Nephron progenitor cell (in vitro differentiated cells): Measurements from ENCODE around the gene MTRF1.
A peak's percentile ranks its signal among the peaks of the same experiment; 100 is the strongest.

Experiments
- DNase-seq: peaks from one replicate; pipeline ENCODE4 v3.0.0; 2021
- H3K27ac Mint-ChIP-seq: 2 replicates; pipeline ENCODE4 v1.8.0; 2021; ENCODE audit warnings: mild to moderate bottlenecking, moderate library complexity, mixed read lengths
- H3K27me3 Mint-ChIP-seq: 2 replicates; pipeline ENCODE4 v1.8.0; 2021; ENCODE audit warnings: mild to moderate bottlenecking, low read depth, mixed read lengths; ENCODE audit not compliant: poor library complexity
- H3K36me3 Mint-ChIP-seq: 2 replicates; pipeline ENCODE4 v1.8.0; 2021; ENCODE audit warnings: low read depth, mixed read lengths
- H3K4me1 Mint-ChIP-seq: 2 replicates; pipeline ENCODE4 v1.8.0; 2021; ENCODE audit warnings: mixed read lengths
- H3K4me3 Mint-ChIP-seq: 2 replicates; pipeline ENCODE4 v1.8.0; 2021; ENCODE audit warnings: mild to moderate bottlenecking, moderate library complexity, mixed read lengths
- H3K9me3 Mint-ChIP-seq: 2 replicates; pipeline ENCODE4 v1.8.0; 2021; ENCODE audit warnings: mild to moderate bottlenecking, moderate library complexity, mixed read lengths
- TF ChIP-seq, protein P1 (sequence below): fragments of 200-600 bp; sonication (generic); IDR thresholded peaks from 2 replicates; pipeline ENCODE4 v1.5.0; 2021; ENCODE audit warnings: antibody characterized with exemption

MTRF1 gene

DNA sequence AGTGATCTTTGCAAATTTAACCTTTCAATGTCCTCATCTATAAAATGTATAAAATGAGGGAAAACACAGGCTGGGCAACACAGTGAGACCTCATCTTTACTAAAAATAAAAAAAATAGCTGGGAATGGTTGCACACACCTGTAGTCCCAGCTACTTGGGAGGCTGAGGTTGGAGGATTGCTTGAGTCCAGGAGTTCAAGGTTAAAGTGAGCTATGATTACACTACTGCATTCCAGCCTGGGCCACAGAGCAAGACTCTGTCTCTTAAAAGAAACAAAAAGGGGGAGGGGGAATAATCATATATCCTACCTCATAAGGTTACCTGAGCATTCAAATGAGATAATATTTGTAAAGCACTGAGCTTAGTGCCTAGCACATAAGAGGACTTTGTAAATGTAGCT, 5.8 kb downstream of the MTRF1 start:
- Mint-ChIP-seq H3K27me3 (no peaks in the 10 kb centered on the region), H3K4me3 (no peak overlapping the region), H3K4me1 (peaks cover 3% of the 10 kb centered on the region), H3K27ac (no peak overlapping the region), H3K36me3 (peaks cover 73% of the 10 kb centered on the region), H3K9me3 (peaks cover 5% of the 10 kb centered on the region)
- DNase-seq, result no peak
- TF ChIP-seq, protein P1, sequence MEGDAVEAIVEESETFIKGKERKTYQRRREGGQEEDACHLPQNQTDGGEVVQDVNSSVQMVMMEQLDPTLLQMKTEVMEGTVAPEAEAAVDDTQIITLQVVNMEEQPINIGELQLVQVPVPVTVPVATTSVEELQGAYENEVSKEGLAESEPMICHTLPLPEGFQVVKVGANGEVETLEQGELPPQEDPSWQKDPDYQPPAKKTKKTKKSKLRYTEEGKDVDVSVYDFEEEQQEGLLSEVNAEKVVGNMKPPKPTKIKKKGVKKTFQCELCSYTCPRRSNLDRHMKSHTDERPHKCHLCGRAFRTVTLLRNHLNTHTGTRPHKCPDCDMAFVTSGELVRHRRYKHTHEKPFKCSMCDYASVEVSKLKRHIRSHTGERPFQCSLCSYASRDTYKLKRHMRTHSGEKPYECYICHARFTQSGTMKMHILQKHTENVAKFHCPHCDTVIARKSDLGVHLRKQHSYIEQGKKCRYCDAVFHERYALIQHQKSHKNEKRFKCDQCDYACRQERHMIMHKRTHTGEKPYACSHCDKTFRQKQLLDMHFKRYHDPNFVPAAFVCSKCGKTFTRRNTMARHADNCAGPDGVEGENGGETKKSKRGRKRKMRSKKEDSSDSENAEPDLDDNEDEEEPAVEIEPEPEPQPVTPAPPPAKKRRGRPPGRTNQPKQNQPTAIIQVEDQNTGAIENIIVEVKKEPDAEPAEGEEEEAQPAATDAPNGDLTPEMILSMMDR, result no peak

DNA sequence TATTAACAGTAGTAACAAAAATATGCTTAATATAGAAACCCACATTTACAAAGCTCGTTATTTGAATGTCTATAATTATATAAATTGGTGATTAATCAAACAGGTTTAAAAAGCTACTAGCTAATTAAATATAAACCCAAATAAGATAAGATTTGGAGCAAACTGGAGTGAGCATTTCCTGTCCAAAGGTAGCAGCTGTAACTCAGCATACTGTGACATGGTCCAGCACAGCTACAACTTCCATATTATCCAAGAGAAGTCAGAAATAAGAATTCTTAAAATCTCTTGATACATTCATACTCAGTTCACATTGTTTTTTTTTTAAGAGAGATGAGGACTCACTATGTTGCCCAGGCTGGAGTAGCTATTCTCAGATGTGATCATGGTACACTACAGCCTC, 8.5 kb downstream of the MTRF1 start:
- peaks cover 5% of the 10 kb centered on the region for H3K9me3 Mint-ChIP-seq

DNA sequence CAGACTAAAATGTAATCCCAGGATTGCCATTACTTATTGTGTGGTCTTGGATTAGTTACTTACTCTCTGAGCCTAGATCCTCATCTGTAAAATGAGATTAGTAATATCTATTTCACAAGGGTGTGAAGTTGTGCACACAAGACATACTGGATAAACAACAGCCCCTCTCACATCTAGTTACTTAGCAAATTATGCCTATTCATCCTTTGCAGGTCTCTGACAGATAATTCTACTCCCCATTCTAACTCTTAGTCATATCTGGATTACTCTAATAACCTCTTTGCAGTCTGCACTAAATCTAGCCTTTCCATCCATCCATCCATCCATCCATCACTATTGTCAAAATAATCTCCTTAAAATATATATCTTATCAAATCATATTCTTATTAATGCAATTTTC, 12.4 kb downstream of the MTRF1 start:
- Mint-ChIP-seq H3K4me1 (peaks cover under 1% of the 10 kb centered on the region), H3K4me3 (no peak overlapping the region), H3K9me3 (no peaks in the 10 kb centered on the region), H3K27ac (no peak overlapping the region), H3K36me3 (peaks cover 50% of the 10 kb centered on the region), H3K27me3 (no peaks in the 10 kb centered on the region)
- TF ChIP-seq, protein P1, result no peak
- DNase-seq, result no peak

More for the DNA sequence above, 8.5 kb downstream of the MTRF1 start:
- DNase-seq, result no peak
- no peaks in the 10 kb centered on the region for H3K27me3 Mint-ChIP-seq
- no peak overlapping the region for H3K27ac Mint-ChIP-seq
- TF ChIP-seq, protein P1, result no peak
- no peaks in the 10 kb centered on the region for H3K4me1 Mint-ChIP-seq
- H3K4me3 Mint-ChIP-seq, result no peak overlapping the region
- H3K36me3 Mint-ChIP-seq, result peaks cover 77% of the 10 kb centered on the region

DNA sequence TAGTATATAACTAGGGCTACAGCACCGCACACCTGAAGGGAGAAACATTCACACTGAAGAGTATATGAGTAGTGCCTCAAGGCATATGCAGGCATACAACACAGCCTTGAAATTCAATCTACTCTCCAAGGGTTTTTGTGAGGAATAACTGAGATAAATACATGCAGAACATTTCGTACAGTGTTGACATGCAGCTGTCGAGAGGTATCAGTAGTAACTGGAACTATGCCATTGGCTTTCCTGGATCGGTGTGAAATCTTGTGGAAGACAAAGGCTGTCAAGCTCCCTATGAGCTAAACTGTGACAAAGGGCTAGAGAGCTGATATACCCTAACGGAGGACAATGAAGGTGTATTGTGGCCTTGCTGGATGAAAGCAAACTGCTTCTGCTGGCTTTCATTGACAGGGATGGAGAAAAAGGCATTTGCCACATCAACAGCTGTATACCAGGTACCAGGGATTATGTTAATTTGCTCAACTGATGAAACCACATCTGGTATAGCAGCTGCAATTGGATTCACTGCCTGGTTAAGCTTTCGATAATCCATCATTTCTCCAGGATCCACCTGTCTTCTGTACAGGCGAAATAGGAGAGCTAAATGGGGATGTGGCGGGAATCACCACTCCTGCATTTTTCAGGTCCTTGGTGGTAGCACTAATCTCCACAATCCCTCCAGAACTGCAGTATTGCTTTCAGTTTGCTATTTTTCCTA, 16.3 kb downstream of the MTRF1 start:
- Mint-ChIP-seq H3K4me1 (peaks cover 16% of the 10 kb centered on the region), H3K4me3 (no peak overlapping the region), H3K27ac (peak overlapping the region; percentile 65), H3K36me3 (peaks cover 29% of the 10 kb centered on the region), H3K27me3 (no peaks in the 10 kb centered on the region), H3K9me3 (no peaks in the 10 kb centered on the region)
- no peak for DNase-seq
- TF ChIP-seq, protein P1, result no peak

DNA sequence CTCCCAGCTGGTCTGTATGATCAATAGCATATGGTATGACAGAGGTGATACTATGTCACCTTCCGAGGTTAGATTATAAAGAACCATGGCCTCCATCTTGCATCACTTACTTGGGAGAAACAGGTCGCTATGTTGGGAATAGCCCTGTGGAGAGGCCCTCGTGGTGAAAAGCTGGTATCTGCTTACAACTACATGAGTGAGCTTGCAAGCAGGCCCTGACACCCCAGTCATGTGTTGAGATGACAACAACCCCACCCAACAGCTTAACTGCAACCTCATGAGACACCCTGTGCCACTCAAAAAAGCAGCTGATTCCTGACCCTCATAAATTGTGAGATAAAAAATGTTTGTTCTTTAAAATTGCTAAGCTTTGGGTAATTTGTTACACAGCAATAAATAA, 18.8 kb downstream of the MTRF1 start:
- Mint-ChIP-seq H3K27ac (peak overlapping the region; percentile 33), H3K4me3 (no peak overlapping the region), H3K4me1 (peaks cover 16% of the 10 kb centered on the region), H3K36me3 (peaks cover 16% of the 10 kb centered on the region), H3K9me3 (no peaks in the 10 kb centered on the region), H3K27me3 (no peaks in the 10 kb centered on the region)
- DNase-seq, result no peak
- TF ChIP-seq, protein P1, result no peak

DNA sequence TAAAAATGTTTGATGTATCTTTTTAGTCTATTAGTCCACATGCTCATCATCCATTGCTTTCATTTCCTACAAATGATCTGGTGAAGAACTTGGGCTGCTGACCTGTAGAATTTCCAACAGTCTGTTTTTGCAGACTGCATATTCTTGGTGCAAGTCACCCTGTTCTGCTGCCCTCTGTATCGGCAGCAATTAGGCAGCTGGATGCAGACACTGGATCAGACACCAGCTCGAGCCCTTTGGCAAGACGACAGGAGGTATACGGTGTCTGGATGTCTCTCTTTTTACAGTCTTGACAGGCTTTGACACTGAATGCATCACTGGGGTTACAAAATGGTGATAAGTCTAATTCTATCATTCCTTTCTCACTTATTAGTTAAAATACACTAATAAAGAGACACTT, 21.8 kb downstream of the MTRF1 start:
- no peaks in the 10 kb centered on the region for H3K9me3 Mint-ChIP-seq
- H3K4me3 Mint-ChIP-seq, result no peak overlapping the region
- no peak overlapping the region for H3K27ac Mint-ChIP-seq
- no peaks in the 10 kb centered on the region for H3K27me3 Mint-ChIP-seq
- H3K4me1 Mint-ChIP-seq, result peaks cover 16% of the 10 kb centered on the region
- peaks cover 23% of the 10 kb centered on the region for H3K36me3 Mint-ChIP-seq
- TF ChIP-seq, protein P1, result no peak
- DNase-seq, result no peak
